HCT116 (cell line): Measurements from ENCODE around the gene ARHGEF10L.

Experiments
- EZH2phosphoT487 ChIP-seq: fragments of 200-600 bp; IDR thresholded peaks from 2 replicates; pipeline ENCODE4 v1.6.1; 2018; ENCODE audit warnings: antibody characterized with exemption, borderline replicate concordance
- JUND ChIP-seq: IDR thresholded peaks from 2 replicates; pipeline ENCODE4 v1.6.1; 2012
- POLR2A ChIP-seq: IDR thresholded peaks from 2 replicates; pipeline ENCODE4 v1.7.0; 2011; ENCODE audit warnings: borderline replicate concordance; ENCODE audit not compliant: insufficient read depth, insufficient read length; ENCODE audit errors: extremely low read depth

DNA sequence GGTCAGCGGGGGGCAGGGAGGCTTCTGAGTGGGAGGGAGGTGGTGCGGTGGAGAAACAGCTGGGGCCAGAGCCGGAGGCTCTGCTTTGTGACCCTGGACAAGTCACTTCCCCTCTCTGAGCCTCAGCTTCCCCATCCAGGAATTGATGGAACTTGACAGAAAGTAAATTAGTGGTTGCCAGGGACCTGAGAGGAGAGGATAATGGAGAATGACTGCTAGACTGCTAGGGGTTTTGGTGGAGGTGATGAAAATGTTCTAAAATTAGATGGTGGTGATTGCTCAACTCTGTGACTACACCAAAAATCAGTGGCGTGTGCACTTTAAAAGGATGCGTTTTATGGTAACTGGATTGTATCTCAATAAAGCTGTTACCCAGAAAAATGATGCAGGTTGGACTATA is 100.9 kb downstream of the ARHGEF10L start:
- no peak for TF ChIP-seq EZH2phosphoT487
- no peak for TF ChIP-seq POLR2A
- no peak for TF ChIP-seq JUND
